Measurements from ENCODE around the gene OLIG2.

OLIG2 gene

GRCh38 chr21:33033961-33034413 lies 8.3 kb downstream of the OLIG2 start:
- no peak for DNase-seq

GRCh38 chr21:33035147-33035546 lies 9.4 kb downstream of the OLIG2 start:
- DNase-seq = no peak

GRCh38 chr21:33036430-33037162 lies 10.9 kb downstream of the OLIG2 start:
- no peak for DNase-seq

GRCh38 chr21:33037501-33037900 lies 11.8 kb downstream of the OLIG2 start:
- DNase-seq = no peak

- no peak for DNase-seq
Observed at GRCh38 chr21:33039536-33039935, 13.8 kb downstream of the OLIG2 start.

GRCh38 chr21:33040215-33040614 lies 14.5 kb downstream of the OLIG2 start:
- no peak for DNase-seq

GRCh38 chr21:33041981-33042380 lies 16.2 kb downstream of the OLIG2 start:
- DNase-seq = no peak

- DNase-seq = no peak
Observed at GRCh38 chr21:33042812-33043211, 17.1 kb downstream of the OLIG2 start.

- no peak for DNase-seq
Observed at GRCh38 chr21:33046455-33046854, 20.7 kb downstream of the OLIG2 start.

GRCh38 chr21:33047231-33047630 lies 21.5 kb downstream of the OLIG2 start:
- no peak for DNase-seq

GRCh38 chr21:33051925-33052324 lies 26.2 kb downstream of the OLIG2 start:
- DNase-seq = no peak

- DNase-seq = no peak
Observed at GRCh38 chr21:33053951-33054350, 28.2 kb downstream of the OLIG2 start.

GRCh38 chr21:33055991-33056390 lies 30.3 kb downstream of the OLIG2 start:
- no peak for DNase-seq

- no peak for DNase-seq
Observed at GRCh38 chr21:33057385-33057940, 31.7 kb downstream of the OLIG2 start.

- no peak for DNase-seq
Observed at GRCh38 chr21:33058527-33058926, 32.8 kb downstream of the OLIG2 start.

- no peak for DNase-seq
Observed at GRCh38 chr21:33058957-33059356, 33.2 kb downstream of the OLIG2 start.

GRCh38 chr21:33059380-33059841 lies 33.7 kb downstream of the OLIG2 start:
- DNase-seq = no peak

- no peak for DNase-seq
Observed at GRCh38 chr21:33061233-33061632, 35.5 kb downstream of the OLIG2 start.

GRCh38 chr21:33063375-33063883 lies 37.7 kb downstream of the OLIG2 start:
- DNase-seq = no peak

GRCh38 chr21:33063907-33064622 lies 38.3 kb downstream of the OLIG2 start:
- no peak for DNase-seq

GRCh38 chr21:33064623-33065390 lies 39.1 kb downstream of the OLIG2 start:
- DNase-seq = no peak

GRCh38 chr21:33067043-33067442 lies 41.3 kb downstream of the OLIG2 start:
- no peak for DNase-seq

- DNase-seq = no peak
Observed at GRCh38 chr21:33067457-33067856, 41.7 kb downstream of the OLIG2 start.
